Adrenal gland (tissue), 5 donors: ENCODE data around the gene NRIP3.

Source experiments
- CTCF ChIP-seq, 6 experiments: fragments of 450-650 bp in 4 of 6; fragments of 200-600 bp in 2 of 6; sonication (generic) in 1 of 6; IDR thresholded peaks; 1 replicate in 5 of 6; 2 replicates in 1 of 6; pipeline versions ENCODE4 v1.5.1 to v1.8.0; 2016 to 2021; ENCODE audit warnings: antibody characterized with exemption in 6 of 6, mild to moderate bottlenecking in 2 of 6, moderate library complexity in 1 of 6
- POLR2A ChIP-seq, 2 donors: fragments of 450-650 bp; IDR thresholded peaks; one replicate each; pipeline ENCODE4 v1.6.1; 2017; ENCODE audit warnings: antibody characterized with exemption in 2 of 2, mild to moderate bottlenecking in 2 of 2, moderate library complexity in 1 of 2
- donor health status: DM: no; HTN: no; CAD: no.

GRCh38 chr11:8933931-8934330 is 69.9 kb downstream of the NRIP3 start:
- no peak for TF ChIP-seq POLR2A (IDR thresholded peaks at IDR 0.05)
- no peak for TF ChIP-seq CTCF (IDR thresholded peaks at IDR 0.05)
